GM12891 (cell line): Measurements from ENCODE around the gene NLRP9.

Experiments used
- DNase-seq: peaks from one replicate; pipeline ENCODE4 v3.0.0; 2011; ENCODE audit warnings: low spot score; ENCODE audit not compliant: insufficient read length
- FAIRE-seq: peaks from 2 replicates; lab custom pipeline; 2011; peaks lifted over from hg19 to GRCh38; lab: Jason Lieb, UNC
- PAX5 ChIP-seq: IDR thresholded peaks from 2 replicates; pipeline ENCODE4 v1.6.1; 2011; ENCODE audit warnings: low read length, moderate library complexity, mild to moderate bottlenecking; ENCODE audit not compliant: insufficient read depth, severe bottlenecking
- POLR2A ChIP-seq: IDR thresholded peaks from 2 replicates; pipeline ENCODE4 v1.6.1; 2011; ENCODE audit warnings: low read depth, low read length, control low read depth
- POLR2AphosphoS5 ChIP-seq: IDR thresholded peaks from 2 replicates; pipeline ENCODE4 v1.6.1; 2011; ENCODE audit warnings: low read depth, low read length, control low read depth
- POU2F2 ChIP-seq: IDR thresholded peaks from 2 replicates; pipeline ENCODE4 v1.6.1; 2011; ENCODE audit warnings: low read depth, mild to moderate bottlenecking, control low read depth, low read length, moderate library complexity
- SPI1 ChIP-seq: IDR thresholded peaks from 2 replicates; pipeline ENCODE4 v1.6.1; 2011; ENCODE audit warnings: low read depth, low read length, control low read depth
- TAF1 ChIP-seq: IDR thresholded peaks from 2 replicates; pipeline ENCODE4 v1.6.1; 2011; ENCODE audit warnings: low read depth, low read length, control low read depth

The NLRP9 gene

GRCh38 chr19:55695511-55696290, 42.5 kb downstream of the NLRP9 start:
- TF ChIP-seq POU2F2 (no peak), PAX5 (no peak), SPI1 (no peak), POLR2A (no peak), POLR2AphosphoS5 (no peak), TAF1 (no peak)
- FAIRE-seq (no peak), DNase-seq (no peak)

GRCh38 chr19:55694656-55695491, 43.3 kb downstream of the NLRP9 start:
- DNase-seq, result no peak
- TF ChIP-seq POU2F2 (no peak), TAF1 (no peak), SPI1 (no peak), PAX5 (no peak), POLR2AphosphoS5 (no peak), POLR2A (no peak)
- FAIRE-seq, result no peak

GRCh38 chr19:55694241-55694655, 44.0 kb downstream of the NLRP9 start:
- no peak for DNase-seq
- no peak for TF ChIP-seq TAF1
- no peak for TF ChIP-seq SPI1
- no peak for TF ChIP-seq POU2F2
- no peak for TF ChIP-seq PAX5
- TF ChIP-seq POLR2AphosphoS5, result no peak
- TF ChIP-seq POLR2A, result no peak
- FAIRE-seq, result no peak

- TF ChIP-seq POLR2AphosphoS5 (no peak), PAX5 (no peak), POU2F2 (no peak), SPI1 (no peak), POLR2A (no peak), TAF1 (no peak)
- DNase-seq (no peak), FAIRE-seq (no peak)
Observed at GRCh38 chr19:55693336-55693974, 44.7 kb downstream of the NLRP9 start.

GRCh38 chr19:55692681-55693081, 45.5 kb downstream of the NLRP9 start:
- DNase-seq, result no peak
- TF ChIP-seq POU2F2 (no peak), PAX5 (no peak), TAF1 (no peak), POLR2A (no peak), POLR2AphosphoS5 (no peak), SPI1 (no peak)
- no peak for FAIRE-seq

GRCh38 chr19:55691561-55692481, 46.4 kb downstream of the NLRP9 start:
- TF ChIP-seq POLR2A (no peak), POLR2AphosphoS5 (no peak), POU2F2 (no peak), TAF1 (no peak), SPI1 (no peak)
- DNase-seq (no peak), FAIRE-seq (no peak)

GRCh38 chr19:55690769-55691545, 47.2 kb downstream of the NLRP9 start:
- FAIRE-seq, result no peak
- DNase-seq, result no peak
- TF ChIP-seq POU2F2 (no peak), TAF1 (no peak), POLR2A (no peak), SPI1 (no peak), POLR2AphosphoS5 (no peak), PAX5 (no peak)
